Tibial artery (tissue), 4 donors: ENCODE measurements around the gene CNTNAP1.
A peak's percentile ranks its signal among the peaks of the same experiment; 100 is the strongest.

Experiments used
- DNase-seq, 2 donors: peaks; one replicate each; pipeline ENCODE4 v3.0.0-alpha.2; 2019
- H3K27ac ChIP-seq, 2 donors: fragments of 200-600 bp; sonication (generic) in 1 of 2; 1 replicate in 1 of 2; 2 replicates in 1 of 2; pipeline ENCODE4 v1.5.1; 2018 to 2019; ENCODE audit warnings: mild to moderate bottlenecking in 1 of 2
- H3K27me3 ChIP-seq, 2 donors: fragments of 200-600 bp; sonication (generic) in 1 of 2; one replicate each; pipeline versions ENCODE4 v1.5.1 to v1.6.0; 2016 to 2019
- H3K36me3 ChIP-seq, 3 donors: fragments of 200-600 bp; sonication (generic) in 2 of 3; one replicate each; pipeline ENCODE4 v1.5.1; 2016 to 2019; ENCODE audit warnings: mild to moderate bottlenecking in 2 of 3
- H3K4me1 ChIP-seq, 4 donors: fragments of 200-600 bp; sonication (generic) in 2 of 4; 1 replicate in 3 of 4; 2 replicates in 1 of 4; pipeline ENCODE4 v1.5.1; 2016 to 2019
- H3K4me3 ChIP-seq, 2 donors: fragments of 200-600 bp; sonication (generic) in 1 of 2; 1 replicate in 1 of 2; 2 replicates in 1 of 2; pipeline ENCODE4 v1.5.1; 2018 to 2019; ENCODE audit warnings: mild to moderate bottlenecking in 2 of 2
- H3K9me3 ChIP-seq, 3 donors: fragments of 200-600 bp; sonication (generic) in 1 of 3; one replicate each; pipeline ENCODE4 v1.5.1; 2016 to 2019
- intact Hi-C: fragments of 100-400 bp; cut with DNase I; formaldehyde crosslinking; loops from one replicate; pipeline ENCODE4 v1.15.0; 2023; ENCODE audit warnings: low total_unique reads
- TF ChIP-seq, protein P1 (sequence below), 2 experiments: fragments of 200-600 bp in 1 of 2; fragments of 450-650 bp in 1 of 2; IDR thresholded peaks; one replicate each; pipeline ENCODE4 v1.5.1; 2017 to 2019; ENCODE audit warnings: antibody characterized with exemption in 2 of 2, mild to moderate bottlenecking in 1 of 2, moderate library complexity in 1 of 2

Gene CNTNAP1

DNA sequence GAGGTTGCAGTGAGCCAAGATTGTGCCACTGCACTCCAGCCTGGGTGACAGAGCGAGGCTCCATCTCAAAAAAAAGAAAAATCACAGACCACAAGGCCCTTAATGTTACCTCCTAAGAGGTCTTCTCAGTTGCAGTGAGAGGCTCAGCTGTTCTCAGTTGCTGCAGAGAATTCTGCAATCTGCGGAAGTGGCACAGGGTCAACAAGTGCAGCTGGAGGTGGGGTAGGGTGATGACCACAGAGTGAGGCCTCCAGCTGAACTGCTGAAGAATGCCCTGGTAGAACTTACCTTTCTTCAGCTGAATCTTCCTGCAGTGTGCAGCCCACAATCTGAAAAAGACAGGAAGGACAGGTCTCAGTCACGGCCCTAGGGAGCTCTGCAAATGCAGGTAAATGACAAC lies 26.3 kb downstream of the CNTNAP1 start:
- TF ChIP-seq, protein P1, sequence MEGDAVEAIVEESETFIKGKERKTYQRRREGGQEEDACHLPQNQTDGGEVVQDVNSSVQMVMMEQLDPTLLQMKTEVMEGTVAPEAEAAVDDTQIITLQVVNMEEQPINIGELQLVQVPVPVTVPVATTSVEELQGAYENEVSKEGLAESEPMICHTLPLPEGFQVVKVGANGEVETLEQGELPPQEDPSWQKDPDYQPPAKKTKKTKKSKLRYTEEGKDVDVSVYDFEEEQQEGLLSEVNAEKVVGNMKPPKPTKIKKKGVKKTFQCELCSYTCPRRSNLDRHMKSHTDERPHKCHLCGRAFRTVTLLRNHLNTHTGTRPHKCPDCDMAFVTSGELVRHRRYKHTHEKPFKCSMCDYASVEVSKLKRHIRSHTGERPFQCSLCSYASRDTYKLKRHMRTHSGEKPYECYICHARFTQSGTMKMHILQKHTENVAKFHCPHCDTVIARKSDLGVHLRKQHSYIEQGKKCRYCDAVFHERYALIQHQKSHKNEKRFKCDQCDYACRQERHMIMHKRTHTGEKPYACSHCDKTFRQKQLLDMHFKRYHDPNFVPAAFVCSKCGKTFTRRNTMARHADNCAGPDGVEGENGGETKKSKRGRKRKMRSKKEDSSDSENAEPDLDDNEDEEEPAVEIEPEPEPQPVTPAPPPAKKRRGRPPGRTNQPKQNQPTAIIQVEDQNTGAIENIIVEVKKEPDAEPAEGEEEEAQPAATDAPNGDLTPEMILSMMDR (IDR thresholded peaks at IDR 0.05) = no peak
- intact Hi-C loops = no loop called here
- Histone ChIP-seq H3K4me1 (no peaks in the 10 kb centered on the region), H3K9me3 (no peaks in the 10 kb centered on the region), H3K4me3 (no peak overlapping the region), H3K27ac (no peak overlapping the region), H3K36me3 (peaks cover 97 to 100% (median 98%) of the 10 kb centered on the region in 3 donors), H3K27me3 (no peaks in the 10 kb centered on the region)
- DNase-seq = no peak

DNA sequence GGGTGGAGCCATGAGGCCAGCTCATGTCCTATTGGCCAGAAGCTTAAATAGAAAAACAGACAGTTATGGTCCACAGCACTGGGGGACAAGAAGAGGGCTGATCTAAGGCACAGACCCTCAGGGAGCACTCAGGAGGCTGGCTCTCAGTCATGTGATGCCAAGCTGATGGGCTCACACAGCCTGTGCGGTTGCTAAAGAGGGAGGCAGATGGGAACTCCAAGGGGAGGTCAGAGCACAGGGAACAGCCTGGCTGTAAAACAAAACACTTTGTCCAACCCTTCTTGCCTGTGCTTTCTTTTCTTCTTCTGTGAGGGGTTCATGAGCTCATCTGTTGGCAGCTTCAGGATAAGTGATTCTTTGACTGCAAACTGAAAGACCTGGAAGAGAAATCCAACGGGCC lies 27.2 kb downstream of the CNTNAP1 start:
- intact Hi-C loops = no loop called here
- TF ChIP-seq, protein P1 (IDR thresholded peaks at IDR 0.05) = no peak
- H3K27me3 ChIP-seq = no peaks in the 10 kb centered on the region
- no peak for DNase-seq
- H3K4me3 ChIP-seq = no peak overlapping the region
- H3K27ac ChIP-seq = no peak overlapping the region
- no peaks in the 10 kb centered on the region for H3K4me1 ChIP-seq
- peaks cover 97 to 100% (median 98%) of the 10 kb centered on the region in 3 donors for H3K36me3 ChIP-seq
- H3K9me3 ChIP-seq = no peaks in the 10 kb centered on the region

GRCh38 chr17:42720996-42721583 lies 38.8 kb downstream of the CNTNAP1 start:
- intact Hi-C loops = loop anchor here (5.0 kb wide), 1 partner anchor 101 kb away; the partner anchor contains the start of gene BECN1
- no peak for DNase-seq
- H3K27ac ChIP-seq = no peak overlapping the region
- H3K27me3 ChIP-seq = no peaks in the 10 kb centered on the region
- TF ChIP-seq, protein P1 (IDR thresholded peaks at IDR 0.05) = peak; percentile 57 to 68
- no peak overlapping the region for H3K4me3 ChIP-seq
- no peaks in the 10 kb centered on the region for H3K4me1 ChIP-seq
- peaks cover 84 to 98% (median 95%) of the 10 kb centered on the region in 3 donors for H3K36me3 ChIP-seq
- H3K9me3 ChIP-seq = no peaks in the 10 kb centered on the region

GRCh38 chr17:42723636-42724035 lies 41.3 kb downstream of the CNTNAP1 start:
- no peak overlapping the region for H3K4me3 ChIP-seq
- H3K4me1 ChIP-seq = no peaks in the 10 kb centered on the region
- intact Hi-C loops = loop anchor here (5.0 kb wide), 1 partner anchor 99 kb away; the partner anchor contains the start of gene BECN1
- H3K9me3 ChIP-seq = no peaks in the 10 kb centered on the region
- H3K36me3 ChIP-seq = peaks cover 91 to 98% (median 93%) of the 10 kb centered on the region in 3 donors
- TF ChIP-seq, protein P1 (IDR thresholded peaks at IDR 0.05) = no peak
- H3K27me3 ChIP-seq = no peaks in the 10 kb centered on the region
- no peak for DNase-seq
- no peak overlapping the region for H3K27ac ChIP-seq

- intact Hi-C loops = no loop called here
- H3K36me3 ChIP-seq = peaks cover 90 to 98% (median 93%) of the 10 kb centered on the region in 3 donors
These were observed 42.8 kb downstream of the CNTNAP1 start for GRCh38 chr17:42725143-42725542.

More at GRCh38 chr17:42725143-42725542, 42.8 kb downstream of the CNTNAP1 start:
- no peaks in the 10 kb centered on the region for H3K4me1 ChIP-seq
- H3K4me3 ChIP-seq = no peak overlapping the region
- TF ChIP-seq, protein P1 (IDR thresholded peaks at IDR 0.05) = no peak
- H3K9me3 ChIP-seq = no peaks in the 10 kb centered on the region
- no peak for DNase-seq
- H3K27ac ChIP-seq = no peak overlapping the region
- no peaks in the 10 kb centered on the region for H3K27me3 ChIP-seq
